Mucosa of gallbladder (tissue), 1 donor: Measurements from ENCODE around the gene SYT5. TPM values are rescaled to one million over a fixed set of nuclear protein-coding genes. Genes with fewer than 3 reads are reported as not detected.

Experiments used
- DNase-seq: peaks from one replicate; pipeline ENCODE4 v3.0.0-alpha.2; 2020; ENCODE audit warnings: low spot score
- total RNA-seq: library from RNA; stranded (reverse); gene quantifications from one replicate; pipeline ENCODE4 v1.2.1, GENCODE V29; 2021
- donor health status: DM: no; HTN: no; CAD: no.

SYT5 gene
- total RNA-seq, 1 donor from 2014 or later, result not detected

DNA sequence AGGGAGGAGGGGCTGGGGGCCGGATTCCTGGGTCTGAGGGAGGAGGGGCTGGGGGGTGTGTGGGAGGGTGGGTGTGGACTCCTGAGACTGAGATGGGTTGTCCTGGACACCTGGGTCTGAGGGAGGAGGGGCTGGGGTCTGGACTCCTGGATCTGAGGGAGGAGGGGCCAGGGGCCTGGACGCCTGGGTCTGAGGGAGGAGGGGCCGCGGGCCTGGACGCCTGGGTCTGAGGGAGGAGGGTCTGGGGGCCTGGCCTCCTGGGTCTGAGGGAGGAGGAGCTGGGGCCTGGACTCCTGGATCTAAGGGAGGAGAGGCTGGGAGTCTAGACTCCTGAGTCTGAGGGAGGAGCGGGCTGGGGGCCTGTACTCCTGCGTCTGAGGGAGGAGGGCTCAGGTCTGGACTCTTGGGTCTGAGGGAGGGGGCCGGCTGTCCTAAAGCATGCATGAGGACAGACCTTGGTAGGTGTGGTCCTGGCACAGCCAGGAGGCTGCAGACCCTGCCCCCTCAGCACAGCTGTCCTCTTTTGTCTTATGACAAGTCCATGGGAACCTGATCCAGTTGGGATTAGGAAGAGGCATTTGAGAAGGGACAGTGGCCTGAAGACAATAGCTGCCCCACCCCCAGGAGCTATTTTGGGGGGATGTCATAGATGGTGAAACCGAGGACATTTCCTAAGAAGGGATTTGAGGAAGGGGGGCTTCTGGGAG, 32.4 kb downstream of the SYT5 start:
- DNase-seq, result no peak

DNA sequence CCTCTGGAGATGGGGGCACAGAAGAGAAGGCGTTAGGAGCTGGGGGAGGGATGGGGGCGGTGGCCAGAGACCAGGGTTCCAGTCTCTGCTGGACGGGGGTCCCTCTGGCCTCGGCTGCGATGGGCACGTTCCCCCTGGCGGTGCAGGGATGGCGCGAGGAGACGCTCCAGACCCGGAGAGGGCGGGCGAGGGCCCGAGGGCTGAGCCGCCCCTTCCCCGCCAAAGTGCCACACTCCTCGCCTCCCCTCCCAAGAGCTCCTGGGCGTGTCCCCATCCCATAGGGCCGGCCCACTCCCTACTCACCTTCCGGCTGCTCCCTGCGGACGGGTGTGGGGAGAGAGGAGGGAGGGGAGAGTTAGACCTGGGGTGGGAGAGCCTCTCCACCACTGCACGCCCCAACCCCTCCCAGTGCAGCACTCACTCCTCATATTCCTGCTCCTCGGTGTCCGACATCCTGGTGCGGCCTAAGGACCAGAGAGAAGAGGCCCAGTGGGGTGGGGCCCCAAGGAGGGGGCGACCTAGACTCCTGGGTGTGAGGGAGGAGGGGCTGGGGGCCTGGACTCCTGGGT, 33.3 kb downstream of the SYT5 start:
- DNase-seq, result no peak

DNA sequence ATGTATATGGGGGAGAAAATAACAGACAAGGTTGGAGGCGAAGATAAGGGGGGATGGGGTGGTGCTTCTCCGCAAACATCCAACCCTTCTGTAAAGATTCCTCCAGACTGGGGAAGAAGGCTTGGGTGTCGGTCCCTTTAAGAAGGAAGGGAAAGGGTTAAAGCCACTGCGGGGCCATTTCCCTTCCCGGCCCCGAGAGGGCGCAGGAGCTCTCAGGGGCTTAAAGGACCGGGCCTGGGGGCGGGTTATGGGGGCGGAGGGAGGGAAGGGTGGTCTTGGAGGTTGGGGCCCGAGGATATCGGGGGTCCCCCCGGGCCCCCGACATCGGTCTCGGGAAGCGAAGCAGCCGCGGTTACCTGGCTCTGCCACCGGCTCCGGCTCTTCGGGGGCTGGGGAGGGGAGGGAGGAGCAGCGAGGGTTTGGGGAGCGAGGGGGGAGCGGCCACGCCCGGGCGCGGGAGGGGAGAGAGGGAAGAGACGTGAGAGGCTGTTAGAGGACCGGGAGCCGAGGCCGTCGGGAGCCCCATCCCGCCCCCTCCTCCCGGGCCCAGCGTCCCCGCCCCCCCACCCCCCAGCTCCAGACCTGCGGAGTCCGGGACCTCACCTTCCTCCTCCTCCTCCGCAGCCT, 33.9 kb downstream of the SYT5 start:
- no peak for DNase-seq

DNA sequence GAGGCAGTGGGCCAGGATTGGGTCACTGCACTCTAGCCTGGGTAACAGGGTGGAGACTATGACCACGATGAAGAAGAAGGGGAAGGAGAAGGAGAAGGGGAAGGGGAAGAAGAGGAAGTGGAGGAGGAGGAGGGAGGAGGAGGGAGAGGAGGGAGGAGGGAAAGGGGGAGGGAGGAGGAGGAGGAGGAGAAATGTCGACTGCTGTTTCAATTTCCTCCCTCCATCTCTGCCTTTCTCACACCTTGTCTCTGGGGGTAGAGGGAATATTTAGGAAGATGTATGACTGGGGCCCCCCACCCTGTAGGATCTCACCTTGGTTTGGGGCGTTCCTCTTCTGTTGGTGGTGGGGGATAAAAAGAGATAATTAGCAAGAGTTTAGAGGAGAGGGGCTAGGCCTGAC, 34.9 kb downstream of the SYT5 start:
- DNase-seq, result no peak

DNA sequence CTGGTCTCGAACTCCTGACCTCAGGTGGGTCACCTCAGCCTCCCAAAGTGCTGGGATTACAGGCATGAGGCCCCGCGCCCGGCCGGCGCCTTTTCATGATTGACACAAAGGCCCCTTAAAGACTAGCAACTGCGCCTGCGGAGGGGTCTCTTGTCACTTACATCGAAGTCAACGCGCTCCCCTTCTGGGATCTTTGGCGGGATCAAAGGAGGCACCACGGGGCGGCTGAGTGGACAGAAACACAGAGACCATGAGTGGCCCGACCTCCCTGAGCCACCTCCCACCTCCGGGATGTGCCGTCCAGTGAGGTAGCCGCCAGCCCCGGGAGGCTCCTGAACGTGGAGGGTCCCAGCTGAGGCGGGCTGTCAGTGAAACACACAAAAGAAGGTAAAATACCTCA, 38.4 kb downstream of the SYT5 start:
- DNase-seq, result no peak

DNA sequence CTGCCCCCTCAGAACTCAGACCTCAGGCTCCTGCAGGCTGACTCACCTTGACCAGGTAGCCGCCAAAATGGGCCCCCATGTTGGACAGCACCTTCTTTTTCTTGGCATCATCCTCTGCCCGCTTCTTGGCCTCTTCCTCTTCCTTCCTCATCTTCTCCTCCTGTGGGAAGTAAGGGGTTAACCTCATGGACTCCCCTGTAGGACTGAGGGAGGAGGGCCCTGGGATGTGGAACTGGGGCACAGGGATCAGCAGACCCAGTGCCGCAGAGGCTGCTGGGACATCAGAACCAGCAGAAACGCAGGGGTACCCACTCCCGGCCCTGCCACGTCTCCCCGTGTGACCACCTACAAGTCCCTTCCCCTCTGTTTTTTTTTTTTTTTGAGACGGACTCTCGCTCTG, 42.2 kb downstream of the SYT5 start:
- no peak for DNase-seq

DNA sequence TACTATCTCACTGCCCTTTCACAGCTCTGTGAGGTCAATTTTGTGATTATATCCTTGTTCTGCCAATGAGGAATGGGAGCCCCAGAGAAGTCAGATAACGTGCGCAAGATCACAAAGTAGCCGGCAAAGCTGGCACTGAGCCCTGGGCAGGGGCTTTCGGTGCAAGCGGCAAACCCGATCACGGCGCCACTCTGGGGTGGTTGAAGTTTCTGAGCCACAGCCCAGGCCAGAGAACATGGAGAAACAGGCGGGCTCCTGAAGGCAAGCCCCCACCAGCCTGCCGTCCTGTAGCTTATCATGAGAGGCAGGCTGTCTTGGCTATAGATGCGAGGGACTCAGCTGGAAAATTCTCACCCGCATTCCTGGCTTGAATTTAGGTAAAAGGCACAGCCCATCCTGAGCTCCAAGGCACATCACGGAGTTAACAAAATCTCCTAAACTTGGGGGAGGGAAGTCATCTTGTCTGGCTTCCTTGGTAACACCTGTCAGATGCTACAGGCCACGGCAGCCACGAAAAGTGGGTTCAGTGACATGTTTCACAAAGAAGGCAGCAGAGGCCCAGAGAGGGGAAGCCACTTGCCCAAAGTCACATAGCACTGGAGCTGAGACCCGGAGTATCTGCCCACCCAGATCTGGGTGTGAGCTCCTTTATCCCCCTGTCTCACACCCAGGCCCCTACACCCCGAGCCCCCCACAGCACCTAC, 43.5 kb downstream of the SYT5 start:
- DNase-seq, result no peak

DNA sequence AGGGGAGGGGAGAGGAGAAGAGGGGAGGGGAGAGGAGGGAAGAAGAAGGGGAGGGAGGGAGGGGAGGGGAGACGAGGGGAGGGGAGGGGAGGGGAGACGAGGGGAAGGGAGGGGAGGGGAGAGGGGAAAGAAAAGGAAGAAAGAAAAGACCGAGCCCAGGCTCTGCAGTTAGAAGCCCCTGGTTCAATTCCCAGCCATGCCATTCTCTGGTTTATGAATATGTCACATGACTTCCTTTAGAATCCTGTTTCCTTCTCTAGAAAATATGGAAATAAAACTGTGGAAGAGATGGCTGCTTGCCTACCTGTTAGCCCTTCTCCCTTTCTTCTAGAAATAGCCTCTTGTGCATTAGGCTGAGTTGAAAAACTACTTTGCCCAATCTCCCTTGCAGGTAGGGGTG, 45.4 kb downstream of the SYT5 start:
- no peak for DNase-seq

DNA sequence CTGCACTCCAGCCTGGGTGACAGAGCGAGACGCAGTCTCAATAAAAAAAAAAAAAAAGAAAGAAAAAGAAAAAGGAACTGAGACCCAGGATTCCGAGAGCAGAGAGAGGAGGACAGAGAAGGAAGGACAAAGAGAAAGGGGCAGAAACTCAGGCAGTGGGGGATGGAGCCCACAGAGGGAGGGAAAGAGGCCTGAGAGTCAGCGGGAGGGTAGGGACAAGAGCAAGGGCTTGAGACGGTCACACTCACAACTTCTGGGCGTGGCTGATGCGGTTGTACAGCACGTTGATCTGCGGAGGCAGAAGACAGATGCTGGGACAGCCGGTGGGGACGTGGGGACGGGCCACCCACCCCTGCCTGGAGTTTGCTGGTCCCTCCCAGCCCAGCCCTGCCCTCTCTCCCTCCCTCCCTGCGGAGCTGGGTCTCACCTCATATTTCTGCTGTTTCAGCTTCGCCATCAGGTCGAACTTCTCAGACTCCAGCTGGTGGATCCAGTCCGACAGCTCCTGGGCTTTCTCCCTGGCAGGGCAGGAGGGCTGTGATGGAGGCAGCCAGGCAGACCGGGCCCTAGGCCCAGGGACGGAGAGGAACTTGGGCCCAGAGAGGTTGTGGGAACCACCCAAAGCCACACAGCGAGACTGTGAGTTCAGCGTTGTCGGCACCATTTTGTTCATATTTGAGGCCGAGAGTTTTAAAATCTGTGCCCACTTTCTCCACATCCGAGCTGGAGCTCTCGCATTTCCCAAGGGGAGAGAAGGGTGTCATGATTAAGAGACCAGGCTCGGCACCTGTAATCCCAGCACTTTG, 46.2 kb downstream of the SYT5 start:
- no peak for DNase-seq

DNA sequence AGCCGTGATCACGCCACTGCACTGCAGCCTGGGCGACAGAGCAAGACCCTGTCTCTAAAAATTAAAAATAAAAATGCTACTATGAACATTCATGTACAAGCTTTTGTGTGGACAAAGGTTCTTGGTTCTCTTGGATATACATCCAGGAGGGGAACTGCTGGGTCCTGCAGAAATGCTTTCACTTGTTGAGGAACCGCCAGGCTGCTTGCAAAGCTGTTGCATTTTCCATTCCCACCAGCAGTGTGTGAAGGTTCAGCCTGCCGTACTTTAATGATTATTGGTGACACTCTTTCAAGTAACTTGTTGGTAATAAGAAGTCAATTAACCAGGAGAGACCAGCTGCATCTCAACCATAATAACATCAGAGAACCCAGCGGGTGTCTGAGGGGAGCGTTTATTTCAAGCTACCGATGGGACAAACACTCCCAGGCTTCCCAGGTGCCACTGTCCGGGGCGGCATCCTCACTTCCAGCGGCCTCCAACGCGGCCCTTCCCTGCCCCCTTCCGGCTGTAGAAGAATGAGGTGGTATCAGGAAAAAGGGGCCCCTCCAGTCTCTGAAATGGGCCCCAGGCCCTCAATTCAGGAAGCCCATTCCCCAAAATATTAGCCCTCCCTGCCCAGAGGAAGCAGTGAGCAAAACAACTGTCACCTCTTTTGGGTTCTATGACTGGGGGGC, 47.5 kb downstream of the SYT5 start:
- no peak for DNase-seq

DNA sequence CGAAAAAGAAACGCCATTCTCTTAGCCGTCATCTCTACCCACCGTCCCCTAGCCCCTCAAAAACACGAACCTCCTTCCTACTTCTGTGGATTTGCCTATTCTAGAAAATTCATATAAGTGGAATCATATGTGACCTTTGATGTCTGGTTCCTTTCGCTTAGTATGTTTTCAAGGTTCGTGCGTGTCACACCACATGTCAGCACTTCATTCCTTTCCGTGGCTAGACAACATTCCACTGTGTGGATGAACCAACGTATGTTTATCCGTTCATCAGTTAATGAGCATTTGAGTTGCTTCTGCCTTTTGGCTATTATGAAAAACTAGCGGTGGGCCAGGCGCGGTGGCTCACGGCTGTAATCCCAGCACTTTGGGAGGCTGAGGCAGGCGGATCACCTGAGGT, 48.7 kb downstream of the SYT5 start:
- no peak for DNase-seq

Other genes starting within 250 kb of the SYT5 start
- gene NLRP7, start 232.8 kb downstream of the SYT5 start, total RNA-seq, result not detected
- gene NLRP2, start 213.9 kb downstream of the SYT5 start, total RNA-seq, result 14.8 TPM
- gene GP6, start 142.0 kb downstream of the SYT5 start, total RNA-seq, result 0.72 TPM
- gene RDH13, start 117.1 kb downstream of the SYT5 start, total RNA-seq, result 63.0 TPM
- gene EPS8L1, start 104.4 kb downstream of the SYT5 start, total RNA-seq, result 127 TPM
- gene PPP1R12C, start 62.7 kb downstream of the SYT5 start, total RNA-seq, result 189 TPM
- gene TNNT1, start 31.1 kb downstream of the SYT5 start, total RNA-seq, result 0.72 TPM
- not detected for gene TNNI3, start 22.6 kb downstream of the SYT5 start, total RNA-seq
- gene DNAAF3, start 13.7 kb downstream of the SYT5 start, total RNA-seq, result 7.3 TPM
- 175 TPM for gene PTPRH, start 29.2 kb upstream of the SYT5 start, total RNA-seq
- gene TMEM86B, start 48.5 kb upstream of the SYT5 start, total RNA-seq, result 193 TPM
- gene PPP6R1, start 78.7 kb upstream of the SYT5 start, total RNA-seq, result 108 TPM
- 28.8 TPM for gene HSPBP1, start 99.8 kb upstream of the SYT5 start, total RNA-seq
- gene BRSK1, start 103.7 kb upstream of the SYT5 start, total RNA-seq, result 5.2 TPM
- 10.1 TPM for gene TMEM150B, start 145.1 kb upstream of the SYT5 start, total RNA-seq
- gene KMT5C, start 159.6 kb upstream of the SYT5 start, total RNA-seq, result 24.9 TPM
- gene COX6B2, start 174.4 kb upstream of the SYT5 start, total RNA-seq, result not detected
- gene GARIN5B, start 183.0 kb upstream of the SYT5 start, total RNA-seq, result not detected
- 0.69 TPM for gene IL11, start 190.2 kb upstream of the SYT5 start, total RNA-seq
- gene TMEM190, start 196.5 kb upstream of the SYT5 start, total RNA-seq, result not detected
- 39.9 TPM for gene TMEM238, start 204.0 kb upstream of the SYT5 start, total RNA-seq
- gene RPL28, start 205.6 kb upstream of the SYT5 start, total RNA-seq, result 1,612 TPM
- 26.4 TPM for gene UBE2S, start 227.5 kb upstream of the SYT5 start, total RNA-seq